ENCODE measurements around the gene PSMG2. TPM values are rescaled to one million over a fixed set of nuclear protein-coding genes. Genes with fewer than 3 reads are reported as not detected.

PSMG2 gene
- total and polyA plus RNA-seq, 2 of the 13 experiments (the other 11 are each of a cell fraction or from before 2014, with no cell fraction given) = 53.4 to 94.8 TPM

DNA sequence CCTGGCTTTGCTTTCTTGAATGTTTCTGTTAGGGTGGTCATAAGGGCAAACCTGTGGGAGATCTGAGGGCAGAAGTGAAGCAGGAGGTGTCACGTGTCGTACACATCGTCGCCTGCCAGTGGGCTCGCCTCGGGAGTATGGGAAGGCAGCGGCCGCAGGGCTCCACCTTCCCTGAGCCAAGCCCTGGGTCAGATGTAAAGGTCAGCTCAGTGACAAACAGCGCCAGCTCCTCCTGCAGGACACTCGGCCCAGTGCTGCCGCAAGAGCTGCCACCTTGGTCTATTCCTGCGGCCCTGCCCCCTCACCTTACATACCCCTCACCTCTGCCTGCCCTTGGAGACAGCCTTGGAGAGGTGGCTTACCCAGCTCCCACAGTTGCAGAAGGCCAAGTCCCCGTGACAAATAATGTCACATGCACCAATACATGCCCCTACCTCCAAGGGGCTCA lies 64.2 kb downstream of the PSMG2 start (continued):
- TF ChIP-seq ZFP36L1 (CRISPR knock-in tag; IDR thresholded peaks at IDR 0.05) (no peak), HIVEP1 (CRISPR knock-in tag; IDR thresholded peaks at IDR 0.05) (no peak), ZNF383 (CRISPR knock-in tag; IDR thresholded peaks at IDR 0.05; ENCODE audit: borderline replicate concordance) (no peak), ZNF549 (CRISPR knock-in tag; IDR thresholded peaks at IDR 0.05) (no peak), RXRA (CRISPR knock-in tag; IDR thresholded peaks at IDR 0.05) (peak; percentile 86), BRCA1 (CRISPR knock-in tag; IDR thresholded peaks at IDR 0.05) (no peak), ZSCAN30 (CRISPR knock-in tag; IDR thresholded peaks at IDR 0.05) (no peak), ZNF839 (CRISPR knock-in tag; IDR thresholded peaks at IDR 0.05; ENCODE audit: borderline replicate concordance) (0 out of 2 replicates have a peak, but pooled peaks have one; percentile 29), ZNF678 (CRISPR knock-in tag; IDR thresholded peaks at IDR 0.05) (no peak), AGO1 (IDR thresholded peaks at IDR 0.05; ENCODE audit: low read depth, low read length, poor library complexity, severe bottlenecking) (no peak), NR2F6 (IDR thresholded peaks at IDR 0.05) (peak; percentile 97), NR2F6 (CRISPR knock-in tag; IDR thresholded peaks at IDR 0.05) (peak; percentile 99), NFIC (IDR thresholded peaks at IDR 0.05; ENCODE audit: low read length) (no peak), ZNF317 (CRISPR knock-in tag; IDR thresholded peaks at IDR 0.05) (no peak)
- TF ChIP-seq, protein P1, sequence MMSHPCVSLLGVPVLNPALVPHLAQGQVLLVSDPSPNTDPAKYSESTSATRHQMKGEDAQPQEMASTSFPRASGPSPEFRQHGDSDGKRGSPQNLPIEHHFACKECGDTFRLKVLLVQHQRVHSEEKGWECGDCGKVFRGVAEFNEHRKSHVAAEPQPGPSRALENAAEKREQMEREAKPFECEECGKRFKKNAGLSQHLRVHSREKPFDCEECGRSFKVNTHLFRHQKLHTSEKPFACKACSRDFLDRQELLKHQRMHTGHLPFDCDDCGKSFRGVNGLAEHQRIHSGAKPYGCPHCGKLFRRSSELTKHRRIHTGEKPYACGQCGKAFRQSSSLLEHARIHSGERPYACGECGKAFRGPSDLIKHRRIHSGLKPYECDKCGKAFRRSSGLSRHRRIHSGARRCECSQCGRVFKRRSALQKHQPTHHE (CRISPR knock-in tag; IDR thresholded peaks at IDR 0.05; ENCODE audit: borderline replicate concordance) = 0 out of 2 replicates have a peak, but pooled peaks have one; percentile 44
- TF ChIP-seq, protein P2, sequence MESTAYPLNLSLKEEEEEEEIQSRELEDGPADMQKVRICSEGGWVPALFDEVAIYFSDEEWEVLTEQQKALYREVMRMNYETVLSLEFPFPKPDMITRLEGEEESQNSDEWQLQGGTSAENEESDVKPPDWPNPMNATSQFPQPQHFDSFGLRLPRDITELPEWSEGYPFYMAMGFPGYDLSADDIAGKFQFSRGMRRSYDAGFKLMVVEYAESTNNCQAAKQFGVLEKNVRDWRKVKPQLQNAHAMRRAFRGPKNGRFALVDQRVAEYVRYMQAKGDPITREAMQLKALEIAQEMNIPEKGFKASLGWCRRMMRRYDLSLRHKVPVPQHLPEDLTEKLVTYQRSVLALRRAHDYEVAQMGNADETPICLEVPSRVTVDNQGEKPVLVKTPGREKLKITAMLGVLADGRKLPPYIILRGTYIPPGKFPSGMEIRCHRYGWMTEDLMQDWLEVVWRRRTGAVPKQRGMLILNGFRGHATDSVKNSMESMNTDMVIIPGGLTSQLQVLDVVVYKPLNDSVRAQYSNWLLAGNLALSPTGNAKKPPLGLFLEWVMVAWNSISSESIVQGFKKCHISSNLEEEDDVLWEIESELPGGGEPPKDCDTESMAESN (CRISPR knock-in tag; conservative IDR thresholded peaks at IDR 0.05) = no peak
- TF ChIP-seq, protein P3, sequence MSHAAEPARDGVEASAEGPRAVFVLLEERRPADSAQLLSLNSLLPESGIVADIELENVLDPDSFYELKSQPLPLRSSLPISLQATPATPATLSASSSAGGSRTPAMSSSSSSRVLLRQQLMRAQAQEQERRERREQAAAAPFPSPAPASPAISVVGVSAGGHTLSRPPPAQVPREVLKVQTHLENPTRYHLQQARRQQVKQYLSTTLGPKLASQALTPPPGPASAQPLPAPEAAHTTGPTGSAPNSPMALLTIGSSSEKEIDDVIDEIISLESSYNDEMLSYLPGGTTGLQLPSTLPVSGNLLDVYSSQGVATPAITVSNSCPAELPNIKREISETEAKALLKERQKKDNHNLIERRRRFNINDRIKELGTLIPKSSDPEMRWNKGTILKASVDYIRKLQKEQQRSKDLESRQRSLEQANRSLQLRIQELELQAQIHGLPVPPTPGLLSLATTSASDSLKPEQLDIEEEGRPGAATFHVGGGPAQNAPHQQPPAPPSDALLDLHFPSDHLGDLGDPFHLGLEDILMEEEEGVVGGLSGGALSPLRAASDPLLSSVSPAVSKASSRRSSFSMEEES (CRISPR knock-in tag; IDR thresholded peaks at IDR 0.05) = peak; percentile 53; the same call in 1 of the 2 replicates
- TF ChIP-seq, protein P4, sequence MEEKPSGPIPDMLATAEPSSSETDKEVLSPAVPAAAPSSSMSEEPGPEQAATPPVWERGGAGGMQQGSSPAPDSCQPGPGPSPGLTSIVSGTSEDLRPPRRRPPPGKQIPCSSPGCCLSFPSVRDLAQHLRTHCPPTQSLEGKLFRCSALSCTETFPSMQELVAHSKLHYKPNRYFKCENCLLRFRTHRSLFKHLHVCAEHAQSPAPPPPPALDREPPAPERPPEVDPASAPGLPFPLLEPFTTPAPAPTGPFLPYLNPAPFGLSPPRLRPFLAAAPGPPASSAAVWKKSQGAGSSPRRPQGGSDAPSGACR (CRISPR knock-in tag; IDR thresholded peaks at IDR 0.05) = no peak
- TF ChIP-seq, protein P5, sequence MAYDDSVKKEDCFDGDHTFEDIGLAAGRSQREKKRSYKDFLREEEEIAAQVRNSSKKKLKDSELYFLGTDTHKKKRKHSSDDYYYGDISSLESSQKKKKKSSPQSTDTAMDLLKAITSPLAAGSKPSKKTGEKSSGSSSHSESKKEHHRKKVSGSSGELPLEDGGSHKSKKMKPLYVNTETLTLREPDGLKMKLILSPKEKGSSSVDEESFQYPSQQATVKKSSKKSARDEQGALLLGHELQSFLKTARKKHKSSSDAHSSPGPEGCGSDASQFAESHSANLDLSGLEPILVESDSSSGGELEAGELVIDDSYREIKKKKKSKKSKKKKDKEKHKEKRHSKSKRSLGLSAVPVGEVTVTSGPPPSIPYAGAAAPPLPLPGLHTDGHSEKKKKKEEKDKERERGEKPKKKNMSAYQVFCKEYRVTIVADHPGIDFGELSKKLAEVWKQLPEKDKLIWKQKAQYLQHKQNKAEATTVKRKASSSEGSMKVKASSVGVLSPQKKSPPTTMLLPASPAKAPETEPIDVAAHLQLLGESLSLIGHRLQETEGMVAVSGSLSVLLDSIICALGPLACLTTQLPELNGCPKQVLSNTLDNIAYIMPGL (CRISPR knock-in tag; IDR thresholded peaks at IDR 0.05; ENCODE audit: borderline replicate concordance in 1 of 2, low read depth in 1 of 2) = peak; percentile 73 to 74; a peak in 3 of 4 replicates

All from HepG2 (cell line).